Epithelial cell of prostate (primary cell): ENCODE measurements around the gene LIPJ.

Source experiments
- DNase-seq: peaks from one replicate; pipeline ENCODE4 v3.0.0-alpha.2; 2011; ENCODE audit warnings: low read depth, low spot score
- H3K27ac ChIP-seq: fragments of 450-650 bp; 2 replicates; pipeline ENCODE4 v1.5.1; 2017; ENCODE audit warnings: mild to moderate bottlenecking

LIPJ gene

GRCh38 chr10:88592906-88593305, 6.3 kb downstream of the LIPJ start:
- no peak for DNase-seq

GRCh38 chr10:88594482-88594881, 7.9 kb downstream of the LIPJ start:
- no peak for DNase-seq
- no peak overlapping the region for H3K27ac ChIP-seq

More at GRCh38 chr10:88592906-88593305, 6.3 kb downstream of the LIPJ start:
- no peak overlapping the region for H3K27ac ChIP-seq

- DNase-seq, result no peak
- H3K27ac ChIP-seq, result no peak overlapping the region
Measured at GRCh38 chr10:88598055-88598454, 11.5 kb downstream of the LIPJ start.

- H3K27ac ChIP-seq, result no peak overlapping the region
Measured at GRCh38 chr10:88608052-88608732, 21.6 kb downstream of the LIPJ start.

DNA sequence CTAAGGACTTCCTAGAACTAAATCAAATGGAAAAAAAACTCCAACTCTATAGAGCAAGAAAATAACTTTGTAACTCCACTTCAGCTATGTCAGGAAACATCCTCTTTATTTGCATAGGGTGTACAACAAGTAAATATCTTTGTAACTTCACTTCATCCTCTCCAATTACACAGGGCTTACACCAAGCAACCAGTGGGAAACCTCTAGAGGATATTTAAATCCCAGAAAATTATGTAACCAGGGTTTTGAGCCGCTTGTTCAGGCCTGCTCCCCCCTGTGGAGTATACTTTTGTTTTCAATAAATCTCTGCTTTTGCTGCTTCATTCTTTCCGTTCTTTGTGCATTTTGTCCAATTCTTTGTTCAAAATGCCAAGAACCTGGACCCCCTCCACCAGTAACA, 22.2 kb downstream of the LIPJ start:
- no peak for DNase-seq
- no peak overlapping the region for H3K27ac ChIP-seq

More at GRCh38 chr10:88608052-88608732, 21.6 kb downstream of the LIPJ start:
- DNase-seq, result no peak

DNA sequence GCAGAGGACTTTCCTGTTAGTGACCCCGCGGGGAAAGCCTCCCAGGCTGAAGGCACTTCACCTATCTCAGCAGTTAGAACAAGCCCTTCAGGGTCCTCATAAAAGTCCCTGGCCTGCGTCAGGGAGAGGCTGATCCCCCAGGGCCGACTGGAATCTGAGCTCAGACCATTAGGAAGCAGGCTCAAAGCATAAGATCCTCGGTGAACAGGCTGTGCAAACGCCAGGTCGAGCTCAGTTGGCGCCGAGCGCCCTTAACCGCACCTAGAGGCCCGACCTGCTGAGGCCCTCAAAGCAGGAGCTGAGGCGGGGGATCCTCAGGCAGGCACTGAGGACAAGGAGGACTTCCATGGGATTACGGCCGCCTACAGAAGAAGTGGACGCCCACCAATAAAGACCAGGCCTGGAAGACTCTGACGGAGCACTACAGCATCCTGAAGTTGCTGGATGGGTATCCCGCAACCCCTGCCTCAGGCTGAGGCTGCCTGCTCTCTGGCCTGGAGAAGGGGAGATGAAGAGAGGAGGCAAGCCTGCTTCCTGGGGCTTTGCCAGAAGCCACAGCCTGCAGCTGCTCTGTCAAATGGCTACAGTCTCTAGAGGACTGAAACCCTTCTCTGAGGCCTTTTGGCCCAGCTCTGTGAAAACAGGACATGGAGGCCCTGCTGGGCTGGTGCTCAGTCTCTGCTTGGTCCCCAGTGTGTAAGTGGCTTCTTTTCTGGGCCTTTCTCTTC, 29.9 kb downstream of the LIPJ start:
- no peak overlapping the region for H3K27ac ChIP-seq
- DNase-seq, result no peak

DNA sequence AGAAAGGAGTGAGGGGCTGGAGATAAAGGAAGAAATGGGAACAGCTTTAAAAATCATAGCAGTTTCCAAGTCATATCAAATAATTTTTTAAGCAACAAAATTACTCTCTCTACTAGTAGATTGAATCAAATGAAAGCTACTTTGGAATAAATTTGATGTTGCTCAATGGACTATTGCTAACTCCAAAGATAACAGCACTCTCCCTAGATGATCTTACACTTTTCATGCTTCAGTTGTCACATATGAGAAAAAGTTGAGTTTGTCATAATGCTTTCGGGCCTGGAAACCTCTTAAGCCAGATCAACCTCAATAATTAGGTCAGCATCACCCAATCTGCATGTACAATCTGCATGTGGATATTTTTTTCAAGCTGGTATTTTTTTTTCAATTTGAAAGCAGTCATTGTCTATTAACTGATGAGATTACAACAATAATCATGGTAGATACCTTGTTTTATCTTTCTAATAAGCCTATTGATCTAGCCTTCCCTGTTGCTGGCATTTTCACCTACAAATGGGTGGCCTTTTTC, 31.3 kb downstream of the LIPJ start:
- DNase-seq, result no peak
- H3K27ac ChIP-seq, result no peak overlapping the region

DNA sequence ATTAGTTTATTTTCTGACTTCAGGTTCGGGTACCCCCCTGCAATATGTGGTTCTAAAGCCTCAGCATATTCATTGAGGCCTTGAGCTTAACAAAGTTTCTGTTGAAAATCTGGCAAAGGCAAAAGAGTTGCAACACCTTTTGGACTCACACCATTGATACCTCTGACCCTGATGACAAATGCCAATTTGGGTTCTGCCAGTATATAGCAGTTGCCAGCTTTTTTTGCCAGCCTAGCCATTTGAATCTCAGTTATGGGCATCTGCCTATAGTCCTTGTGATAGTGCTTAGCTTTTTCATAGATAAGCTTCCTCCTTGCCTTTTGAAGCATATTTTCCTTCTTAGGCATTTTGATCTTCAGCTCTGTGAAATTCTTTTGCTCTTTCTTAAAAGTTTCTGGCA, 31.9 kb downstream of the LIPJ start:
- H3K27ac ChIP-seq, result no peak overlapping the region
- no peak for DNase-seq

GRCh38 chr10:88620441-88620840, 33.9 kb downstream of the LIPJ start:
- H3K27ac ChIP-seq, result no peak overlapping the region
- DNase-seq, result no peak

GRCh38 chr10:88623835-88624234, 37.3 kb downstream of the LIPJ start:
- H3K27ac ChIP-seq, result no peak overlapping the region
- no peak for DNase-seq

- H3K27ac ChIP-seq, result no peak overlapping the region
- DNase-seq, result no peak
Measured at GRCh38 chr10:88624840-88625239, 38.3 kb downstream of the LIPJ start.

DNA sequence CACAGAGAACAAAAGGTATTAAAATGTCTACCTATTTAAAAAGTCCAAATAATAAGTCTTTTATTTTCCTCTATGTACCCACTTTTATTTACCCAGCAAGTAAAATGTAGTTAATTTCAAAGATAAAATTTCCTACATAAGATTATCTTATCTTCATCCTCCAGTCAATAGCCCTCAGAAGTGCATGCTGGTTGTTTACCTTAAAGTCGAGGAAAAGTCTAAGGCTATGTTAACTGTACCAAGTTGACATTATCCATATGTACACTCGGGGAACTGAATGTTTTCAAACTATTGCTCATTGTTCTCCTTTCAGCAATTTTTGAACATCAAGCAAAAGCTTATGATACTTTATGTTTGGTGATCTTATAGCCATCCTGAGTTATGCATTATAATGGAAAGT, 53.6 kb downstream of the LIPJ start:
- no peak for DNase-seq
- no peak overlapping the region for H3K27ac ChIP-seq

- DNase-seq, result no peak
- H3K27ac ChIP-seq, result no peak overlapping the region
Measured at GRCh38 chr10:88642209-88642608, 55.6 kb downstream of the LIPJ start.

DNA sequence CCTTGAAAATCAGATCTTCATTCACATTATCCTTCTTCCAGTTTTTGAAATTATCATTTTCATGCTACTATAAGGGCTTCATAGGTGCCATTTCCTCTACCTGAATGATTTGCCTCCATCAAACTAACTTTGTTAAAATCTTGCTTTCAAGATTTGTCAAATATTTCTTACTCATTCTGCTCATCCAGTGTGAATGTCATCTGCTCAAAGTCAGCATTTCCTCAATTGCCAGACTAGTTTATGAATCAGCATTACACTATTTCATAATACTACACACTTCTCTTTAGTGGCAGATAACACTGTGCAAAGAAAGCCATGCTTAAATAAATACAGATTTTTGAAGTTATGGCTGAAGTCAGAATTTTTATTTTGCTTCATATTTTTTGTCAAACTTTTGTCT, 56.4 kb downstream of the LIPJ start:
- no peak overlapping the region for H3K27ac ChIP-seq
- DNase-seq, result no peak

DNA sequence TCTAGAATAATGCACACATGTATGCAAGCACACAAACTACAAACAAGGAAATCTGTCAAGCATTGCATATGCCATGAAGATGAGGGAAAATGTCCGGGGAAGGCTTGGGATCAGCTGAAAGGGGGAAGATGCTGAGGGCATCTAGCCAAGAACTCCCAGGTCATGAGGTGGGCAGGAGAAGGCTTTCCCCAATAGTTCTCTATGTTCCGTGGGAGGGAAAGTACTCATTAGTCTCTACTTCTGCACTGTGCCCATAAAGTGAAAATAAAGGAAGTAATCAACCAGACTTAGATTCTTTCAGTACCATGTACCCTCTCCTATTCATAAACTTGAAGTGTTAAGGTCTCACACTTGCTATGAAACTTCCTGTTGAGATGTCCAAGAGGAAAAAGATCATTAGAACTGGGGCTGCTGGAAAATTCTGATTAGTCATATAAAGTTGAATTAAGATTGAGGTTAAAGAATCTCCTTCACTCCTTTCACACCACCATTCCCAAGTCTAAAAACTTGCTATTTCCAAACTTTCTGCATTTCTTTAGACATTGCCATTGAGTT, 60.6 kb downstream of the LIPJ start:
- no peak for DNase-seq
- no peak overlapping the region for H3K27ac ChIP-seq

GRCh38 chr10:88651101-88651551, 64.6 kb downstream of the LIPJ start:
- DNase-seq, result no peak
- peak overlapping the region; percentile 43 for H3K27ac ChIP-seq

- H3K27ac ChIP-seq, result no peak overlapping the region
Measured at GRCh38 chr10:88652616-88653015, 66.1 kb downstream of the LIPJ start.

More at GRCh38 chr10:88652616-88653015, 66.1 kb downstream of the LIPJ start:
- no peak for DNase-seq
